Measurements from ENCODE around the gene TMX1. TPM values are rescaled to one million over a fixed set of nuclear protein-coding genes. Genes with fewer than 3 reads are reported as not detected.

TMX1 gene
- total RNA-seq, 1 experiment from 2014 or later, result 46.2 TPM

GRCh38 chr14:51228890-51229289, 11.2 kb upstream of the TMX1 start:
- TF ChIP-seq FOSL1 (IDR thresholded peaks at IDR 0.05; ENCODE audit: low read depth), result no peak
- TF ChIP-seq ATF3 (IDR thresholded peaks at IDR 0.05), result no peak
- TF ChIP-seq REST (IDR thresholded peaks at IDR 0.05; ENCODE audit: low read depth), result no peak
- no peak for TF ChIP-seq SP1 (IDR thresholded peaks at IDR 0.05; ENCODE audit: low read depth)
- no peak for TF ChIP-seq CEBPB (IDR thresholded peaks at IDR 0.05; ENCODE audit: low read depth)
- TF ChIP-seq ZBTB33 (IDR thresholded peaks at IDR 0.05; ENCODE audit: extremely low read depth, insufficient replicate concordance, low read length), result no peak
- TF ChIP-seq POLR2A (IDR thresholded peaks at IDR 0.05; ENCODE audit: borderline replicate concordance, extremely low read depth, insufficient read depth, insufficient read length), result no peak
- no peak for TF ChIP-seq RAD21 (IDR thresholded peaks at IDR 0.05; ENCODE audit: low read depth)
- no peak for TF ChIP-seq SRF (IDR thresholded peaks at IDR 0.05; ENCODE audit: low read depth)
- DNase-seq (ENCODE audit: low read depth, low spot score), result no peak

More at GRCh38 chr14:51228890-51229289, 11.2 kb upstream of the TMX1 start:
- Histone ChIP-seq H3K27ac (ENCODE audit: low read depth, low read length) (no peak overlapping the region), H3K9ac (ENCODE audit: low read length) (no peak overlapping the region), H3K4me1 (ENCODE audit: control insufficient read depth in 1 of 2, insufficient read depth in 2 of 2, low read length in 2 of 2) (peaks cover 0 to 3% of the 10 kb centered on the region in 2 experiments; a peak in 1 of 4 replicates), H3K27me3 (ENCODE audit: insufficient read depth, low read length) (no peaks in the 10 kb centered on the region), H3K36me3 (ENCODE audit: control insufficient read depth in 1 of 2, insufficient read depth in 2 of 2, low read length in 2 of 2) (no peaks in the 10 kb centered on the region), H2AFZ (ENCODE audit: low read depth, low read length, poor library complexity, severe bottlenecking) (no peak overlapping the region), H3K9me3 (ENCODE audit: control insufficient read depth in 1 of 2, insufficient read depth in 1 of 2, low read depth in 1 of 2, low read length in 2 of 2) (no peaks in the 10 kb centered on the region), H3K79me2 (ENCODE audit: insufficient read depth, low read length) (no peaks in the 10 kb centered on the region), H3K9me2 (ENCODE audit: insufficient read depth) (no peaks in the 10 kb centered on the region), H3K4me3 (replicated peaks in 1 of 2; ENCODE audit: low read depth in 1 of 2, low read length in 2 of 2) (no peak overlapping the region), H3K4me2 (ENCODE audit: low read length) (no peak overlapping the region), H4K20me1 (ENCODE audit: insufficient read depth) (no peaks in the 10 kb centered on the region)
- no TSS peak for BruUV-seq (replicated peaks)
- CTCF ChIA-PET, result no interaction called here
- intact Hi-C loops (cut with micrococcal nuclease), result no loop called here
- RAD21 ChIA-PET (ENCODE audit: low non-redundant PET in 1 of 2, low total read pairs in 2 of 2, uncharacterized antibody in 2 of 2, unreplicated experiment in 2 of 2), result no interaction called here
- no peak for ATAC-seq
- POLR2A ChIA-PET, result no interaction called here
